GM18508 (cell line): ENCODE results near the gene HILPDA.
"Not testable (repeated sequence)": the region's sequence is repeated elsewhere in the genome, so short reads cannot be mapped to it uniquely, and the experiment has no call there.

Experiments
- ATAC-seq: cut with Tn5 transposase; IDR thresholded peaks from one replicate; pipeline ENCODE4 v1.9.1; 2021; ENCODE audit warnings: moderate number of reproducible peaks; ENCODE audit not compliant: insufficient read depth, unreplicated experiment

The HILPDA gene

GRCh38 chr7:128430207-128430606 lies 25.5 kb upstream of the HILPDA start:
- no peak for ATAC-seq

GRCh38 chr7:128431221-128431620 lies 24.5 kb upstream of the HILPDA start:
- no peak for ATAC-seq

- no peak for ATAC-seq
Observed at GRCh38 chr7:128431754-128432153, 23.9 kb upstream of the HILPDA start.

- no peak for ATAC-seq
Observed at GRCh38 chr7:128434413-128435326, 21.0 kb upstream of the HILPDA start.

GRCh38 chr7:128435327-128435686 lies 20.4 kb upstream of the HILPDA start:
- ATAC-seq = no peak

- ATAC-seq = no peak
Observed at GRCh38 chr7:128437426-128438332, 18.0 kb upstream of the HILPDA start.

- ATAC-seq = no peak
Observed at GRCh38 chr7:128442356-128442755, 13.3 kb upstream of the HILPDA start.

GRCh38 chr7:128443831-128444600 lies 11.7 kb upstream of the HILPDA start:
- ATAC-seq = no peak

GRCh38 chr7:128446306-128446705 lies 9.4 kb upstream of the HILPDA start:
- ATAC-seq = no peak

GRCh38 chr7:128447941-128448564 lies 7.6 kb upstream of the HILPDA start:
- no peak for ATAC-seq

GRCh38 chr7:128448751-128449302 lies 6.9 kb upstream of the HILPDA start:
- ATAC-seq = no peak

GRCh38 chr7:128450409-128450808 lies 5.3 kb upstream of the HILPDA start:
- ATAC-seq = no peak

GRCh38 chr7:128450913-128451312 lies 4.8 kb upstream of the HILPDA start:
- ATAC-seq = no peak

- ATAC-seq = no peak
Observed at GRCh38 chr7:128452552-128452951, 3.1 kb upstream of the HILPDA start.

- no peak for ATAC-seq
Observed at GRCh38 chr7:128453836-128454804, 1.6 kb upstream of the HILPDA start.

- no peak for ATAC-seq
Observed at GRCh38 chr7:128454808-128455542, 703 bp upstream of the HILPDA start.

- no peak for ATAC-seq
Observed at GRCh38 chr7:128456255-128456725, 612 bp downstream of the HILPDA start.

- ATAC-seq = not testable (repeated sequence)
Observed at GRCh38 chr7:128457385-128457784, 1.7 kb downstream of the HILPDA start.
